GM12878 (cell line): ENCODE results near the gene SNX19. TPM values are rescaled to one million over a fixed set of nuclear protein-coding genes. Genes with fewer than 3 reads are reported as not detected.

ENCODE experiments used
- ATAC-seq: fragments of 200-7000 bp; cut with Tn5 transposase; 3 replicates; pipeline ENCODE4 v1.9.1; 2020; ENCODE audit warnings: mild to moderate bottlenecking, moderate library complexity
- BruUV-seq: library from RNA; stranded (reverse); fragments of 400-500 nt; replicated peaks from 2 replicates; lab custom pipeline; 2021; lab: Mats Ljungman, UMichigan
- CTCF ChIA-PET: fragments of 300-600 bp; sonication (Branson Sonifier 250); formaldehyde crosslinking; extraction: SDS; loops from one replicate; lab custom pipeline; 2021; ENCODE audit warnings: inconsistent platforms; lab: Yijun Ruan, JAX
- POLR2A ChIA-PET: fragments of 350-600 bp; formaldehyde crosslinking; extraction: SDS; loops from one replicate; lab custom pipeline; 2021; ENCODE audit warnings: inconsistent platforms; lab: Charles Lee
- RAD21 ChIA-PET: fragments of 300-600 bp; sonication (Branson Sonifier 250); formaldehyde crosslinking; loops from one replicate; lab custom pipeline; 2023; ENCODE audit warnings: antibody characterized with exemption; ENCODE audit not compliant: unreplicated experiment; lab: Charles Lee
- SMC1A ChIA-PET: fragments of 300-600 bp; sonication (Branson Sonifier 250); formaldehyde crosslinking; loops from one replicate; lab custom pipeline; 2023; ENCODE audit not compliant: unreplicated experiment, uncharacterized antibody; lab: Charles Lee
- DNase-seq: peaks from one replicate; pipeline ENCODE4 v3.0.0-alpha.2; 2011; ENCODE audit warnings: low read depth, low spot score
- FAIRE-seq: peaks from 3 replicates; lab custom pipeline; 2011; peaks lifted over from hg19 to GRCh38; lab: Jason Lieb, UNC
- H2AFZ ChIP-seq: 2 replicates; pipeline ENCODE4 v1.6.0; 2011; ENCODE audit warnings: low read depth, low read length, control low read depth; ENCODE audit not compliant: control insufficient read depth
- H3K27ac ChIP-seq: 2 replicates; pipeline ENCODE4 v1.5.1; 2011; ENCODE audit warnings: control low read depth; ENCODE audit not compliant: control insufficient read depth, insufficient read depth
- H3K27me3 ChIP-seq, 2 experiments: replicated peaks in 1 of 2; 2 replicates each; pipeline versions ENCODE4 v1.6.0 to v1.6.1; 2011; ENCODE audit warnings: low read length in 1 of 2; ENCODE audit not compliant: control insufficient read depth in 2 of 2, insufficient read depth in 2 of 2
- H3K36me3 ChIP-seq, 2 experiments: 2 replicates each; pipeline ENCODE4 v1.5.1; 2011; ENCODE audit warnings: low read length in 1 of 2; ENCODE audit not compliant: control insufficient read depth in 2 of 2, insufficient read depth in 2 of 2
- H3K4me1 ChIP-seq: 2 replicates; pipeline ENCODE4 v1.6.1; 2011; ENCODE audit warnings: mild to moderate bottlenecking, low read length, moderate library complexity, mixed read lengths; ENCODE audit not compliant: control insufficient read depth, insufficient read depth
- H3K4me2 ChIP-seq: 2 replicates; pipeline ENCODE4 v1.6.0; 2011; ENCODE audit warnings: control low read depth; ENCODE audit not compliant: control insufficient read depth, insufficient read depth
- H3K4me3 ChIP-seq: fragments of 200-600 bp; sonication (generic); 2 replicates; pipeline ENCODE4 v1.5.1; 2016
- H3K79me2 ChIP-seq: 2 replicates; pipeline ENCODE4 v1.6.0; 2011; ENCODE audit warnings: low read length; ENCODE audit not compliant: control insufficient read depth, insufficient read depth
- H3K9ac ChIP-seq: 2 replicates; pipeline ENCODE4 v1.8.0; 2011; ENCODE audit warnings: low read length, control low read depth, mixed read lengths; ENCODE audit not compliant: control insufficient read depth, insufficient read depth
- H3K9me3 ChIP-seq: replicated peaks from 3 replicates; pipeline ENCODE4 v1.5.1; 2011; ENCODE audit warnings: mild to moderate bottlenecking, low read length; ENCODE audit not compliant: control insufficient read depth, insufficient read depth
- H4K20me1 ChIP-seq: 2 replicates; pipeline ENCODE4 v1.6.0; 2011; ENCODE audit not compliant: control insufficient read depth, insufficient read depth
- KDM1A ChIP-seq: fragments of 200-600 bp; sonication (generic); IDR thresholded peaks from 2 replicates; pipeline ENCODE4 v1.6.1; 2016; ENCODE audit warnings: borderline replicate concordance
- POLR2AphosphoS2 ChIP-seq: IDR thresholded peaks from 2 replicates; pipeline ENCODE4 v1.6.1; 2011; ENCODE audit warnings: low read depth, mild to moderate bottlenecking, low read length, improper control_type of control experiment, moderate library complexity
- TCF12 ChIP-seq: IDR thresholded peaks from 2 replicates; pipeline ENCODE4 v1.6.1; 2011; ENCODE audit warnings: low read depth, mild to moderate bottlenecking, low read length
- ZNF207 ChIP-seq: fragments of 450-650 bp; IDR thresholded peaks from 2 replicates; pipeline ENCODE4 v1.6.1; 2014; ENCODE audit warnings: antibody characterized with exemption, mild to moderate bottlenecking, borderline replicate concordance
- WGBS: methylation state at CpG from one replicate; pipeline ENCODE4 v1.1.6; 2016; ENCODE audit warnings: low lambda C conversion rate; ENCODE audit not compliant: insufficient replicate concordance, insufficient coverage; ENCODE audit errors: missing lambda C conversion rate; 5-methylcytosine and 5-hydroxymethylcytosine counted together
- in situ Hi-C: fragments of 300-500 bp; cut with MboI; formaldehyde crosslinking; loops from 9 replicates; pipeline ENCODE4 v1.14.3; 2018; ENCODE audit warnings: mixed read lengths
- intact Hi-C: fragments of 100-400 bp; cut with micrococcal nuclease; formaldehyde crosslinking; loops from one replicate; pipeline ENCODE4 v1.14.2; 2022; ENCODE audit not compliant: unreplicated experiment
- polyA plus RNA-seq, 11 experiments: library from polyadenylated mRNA; depleted of rRNA in 4 of 11; unstranded in 6 of 11; stranded (reverse) in 5 of 11; fragments of >200 nt; fragmentation: Nextera tagmentation in 4 of 11; fragmentation: Illumina TruSeq in 1 of 11; extraction: Ambion mirVana in 4 of 11; extraction: Trizol in 1 of 11; gene quantifications; 1 replicate in 1 of 11; 2 replicates in 10 of 11; pipeline versions ENCODE4 v1.2.1 to v1.2.3, GENCODE V29; 2011 to 2016; ENCODE audit warnings: inconsistent platforms in 2 of 11, missing spikeins in 2 of 11, low read depth in 1 of 11
- total RNA-seq, 4 experiments: library from RNA; depleted of rRNA in 3 of 4; stranded (reverse); fragments of >200 nt in 3 of 4; fragmentation: Illumina TruSeq in 1 of 4; extraction: Trizol in 1 of 4; gene quantifications; 2 replicates each; pipeline versions ENCODE4 v1.2.1 to v1.2.3, GENCODE V29; 2013 to 2021
- TF ChIP-seq, protein P1 (sequence below): fragments of 450-650 bp; IDR thresholded peaks from 2 replicates; pipeline ENCODE4 v1.6.1; 2018; ENCODE audit warnings: borderline replicate concordance, mild to moderate bottlenecking; ENCODE audit not compliant: partially characterized antibody
- TF ChIP-seq, protein P2 (sequence below): fragments of 450-650 bp; IDR thresholded peaks from 2 replicates; pipeline ENCODE4 v1.6.1; 2017; ENCODE audit warnings: mild to moderate bottlenecking, moderate library complexity

The SNX19 gene
- total and polyA plus RNA-seq, 10 of the 15 experiments (the other 5 are each of a cell fraction or from before 2014, with no cell fraction given) = 3.0 to 46.9 (median 30.4) TPM

DNA sequence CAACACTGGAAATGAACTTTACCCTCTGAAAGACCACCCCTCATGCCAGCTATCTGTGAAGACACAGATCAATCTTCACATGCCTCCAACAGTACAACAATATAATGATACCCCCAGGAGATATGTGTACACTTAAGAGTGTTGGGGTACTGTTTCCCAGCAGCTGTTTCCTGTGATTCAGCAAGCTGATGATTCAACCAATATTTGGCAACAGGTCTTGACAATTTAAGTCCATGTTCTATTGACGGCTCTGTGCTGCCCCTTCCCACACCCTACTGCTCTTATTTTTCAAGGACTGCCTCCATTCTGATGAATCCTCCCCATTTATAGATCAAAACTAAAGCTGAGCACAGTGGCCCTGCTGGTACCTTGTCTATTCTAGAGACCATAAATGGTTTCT, 6.6 kb downstream of the SNX19 start:
- Histone ChIP-seq H3K4me3 (no peak overlapping the region), H3K79me2 (peaks cover 2% of the 10 kb centered on the region; the same call in 1 of the 2 replicates), H3K27ac (no peak overlapping the region), H4K20me1 (no peaks in the 10 kb centered on the region), H3K36me3 (peaks cover 3 to 23% of the 10 kb centered on the region in 2 experiments), H3K4me1 (no peaks in the 10 kb centered on the region), H3K27me3 (no peaks in the 10 kb centered on the region), H3K9ac (no peak overlapping the region), H3K9me3 (no peaks in the 10 kb centered on the region), H3K4me2 (no peak overlapping the region), H2AFZ (no peak overlapping the region)
- FAIRE-seq (no peak), ATAC-seq (no peak), DNase-seq (no peak)
- ChIA-PET POLR2A (no interaction called here), CTCF (interaction anchor here (0.7 to 1.5 kb wide), 3 partner anchors 9 to 41 kb away, joined by 3 read pairs; no protein-coding TSS in a partner anchor), SMC1A (interaction anchor here (1.2 kb wide), 1 partner anchor 72 kb away, joined by 3 read pairs; no protein-coding TSS in a partner anchor), RAD21 (no interaction called here)
- BruUV-seq = no TSS peak
- WGBS = 95% methylated on average over 1 of the region's 1 CpG
- intact Hi-C loops (no loop called here), in situ Hi-C loops (no loop called here)
- no peak for TF ChIP-seq POLR2AphosphoS2
- TF ChIP-seq, protein P1, sequence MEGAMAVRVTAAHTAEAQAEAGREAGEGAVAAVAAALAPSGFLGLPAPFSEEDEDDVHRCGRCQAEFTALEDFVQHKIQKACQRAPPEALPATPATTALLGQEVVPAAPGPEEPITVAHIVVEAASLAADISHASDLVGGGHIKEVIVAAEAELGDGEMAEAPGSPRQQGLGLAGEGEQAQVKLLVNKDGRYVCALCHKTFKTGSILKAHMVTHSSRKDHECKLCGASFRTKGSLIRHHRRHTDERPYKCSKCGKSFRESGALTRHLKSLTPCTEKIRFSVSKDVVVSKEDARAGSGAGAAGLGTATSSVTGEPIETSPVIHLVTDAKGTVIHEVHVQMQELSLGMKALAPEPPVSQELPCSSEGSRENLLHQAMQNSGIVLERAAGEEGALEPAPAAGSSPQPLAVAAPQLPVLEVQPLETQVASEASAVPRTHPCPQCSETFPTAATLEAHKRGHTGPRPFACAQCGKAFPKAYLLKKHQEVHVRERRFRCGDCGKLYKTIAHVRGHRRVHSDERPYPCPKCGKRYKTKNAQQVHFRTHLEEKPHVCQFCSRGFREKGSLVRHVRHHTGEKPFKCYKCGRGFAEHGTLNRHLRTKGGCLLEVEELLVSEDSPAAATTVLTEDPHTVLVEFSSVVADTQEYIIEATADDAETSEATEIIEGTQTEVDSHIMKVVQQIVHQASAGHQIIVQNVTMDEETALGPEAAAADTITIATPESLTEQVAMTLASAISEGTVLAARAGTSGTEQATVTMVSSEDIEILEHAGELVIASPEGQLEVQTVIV = no peak
- no peak for TF ChIP-seq KDM1A
- TF ChIP-seq ZNF207 = no peak
- no peak for TF ChIP-seq TCF12
- TF ChIP-seq, protein P2, sequence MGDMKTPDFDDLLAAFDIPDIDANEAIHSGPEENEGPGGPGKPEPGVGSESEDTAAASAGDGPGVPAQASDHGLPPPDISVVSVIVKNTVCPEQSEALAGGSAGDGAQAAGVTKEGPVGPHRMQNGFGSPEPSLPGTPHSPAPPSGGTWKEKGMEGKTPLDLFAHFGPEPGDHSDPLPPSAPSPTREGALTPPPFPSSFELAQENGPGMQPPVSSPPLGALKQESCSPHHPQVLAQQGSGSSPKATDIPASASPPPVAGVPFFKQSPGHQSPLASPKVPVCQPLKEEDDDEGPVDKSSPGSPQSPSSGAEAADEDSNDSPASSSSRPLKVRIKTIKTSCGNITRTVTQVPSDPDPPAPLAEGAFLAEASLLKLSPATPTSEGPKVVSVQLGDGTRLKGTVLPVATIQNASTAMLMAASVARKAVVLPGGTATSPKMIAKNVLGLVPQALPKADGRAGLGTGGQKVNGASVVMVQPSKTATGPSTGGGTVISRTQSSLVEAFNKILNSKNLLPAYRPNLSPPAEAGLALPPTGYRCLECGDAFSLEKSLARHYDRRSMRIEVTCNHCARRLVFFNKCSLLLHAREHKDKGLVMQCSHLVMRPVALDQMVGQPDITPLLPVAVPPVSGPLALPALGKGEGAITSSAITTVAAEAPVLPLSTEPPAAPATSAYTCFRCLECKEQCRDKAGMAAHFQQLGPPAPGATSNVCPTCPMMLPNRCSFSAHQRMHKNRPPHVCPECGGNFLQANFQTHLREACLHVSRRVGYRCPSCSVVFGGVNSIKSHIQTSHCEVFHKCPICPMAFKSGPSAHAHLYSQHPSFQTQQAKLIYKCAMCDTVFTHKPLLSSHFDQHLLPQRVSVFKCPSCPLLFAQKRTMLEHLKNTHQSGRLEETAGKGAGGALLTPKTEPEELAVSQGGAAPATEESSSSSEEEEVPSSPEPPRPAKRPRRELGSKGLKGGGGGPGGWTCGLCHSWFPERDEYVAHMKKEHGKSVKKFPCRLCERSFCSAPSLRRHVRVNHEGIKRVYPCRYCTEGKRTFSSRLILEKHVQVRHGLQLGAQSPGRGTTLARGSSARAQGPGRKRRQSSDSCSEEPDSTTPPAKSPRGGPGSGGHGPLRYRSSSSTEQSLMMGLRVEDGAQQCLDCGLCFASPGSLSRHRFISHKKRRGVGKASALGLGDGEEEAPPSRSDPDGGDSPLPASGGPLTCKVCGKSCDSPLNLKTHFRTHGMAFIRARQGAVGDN = no peak
